ENCODE data around the gene YPEL4.

- no peak for TF ChIP-seq CTCF (IDR thresholded peaks at IDR 0.05)
- no peak for TF ChIP-seq POLR2A (IDR thresholded peaks at IDR 0.05)
Measured at GRCh38 chr11:57668434-57668782, 18.7 kb upstream of the YPEL4 start.
